ENCODE data around the gene C11orf65. TPM values are rescaled to one million over a fixed set of nuclear protein-coding genes. Genes with fewer than 3 reads are reported as not detected.
"Not testable (repeated sequence)": the region's sequence is repeated elsewhere in the genome, so short reads cannot be mapped to it uniquely, and the experiment has no call there.

Gene C11orf65
- total RNA-seq, 1 donor from 2014 or later, result 0.46 TPM

- no peak for TF ChIP-seq CTCF (IDR thresholded peaks at IDR 0.05)
- Histone ChIP-seq H3K36me3 (no peaks in the 10 kb centered on the region), H3K9me3 (no peaks in the 10 kb centered on the region), H3K27ac (no peak overlapping the region), H3K4me3 (no peak overlapping the region), H3K4me1 (no peaks in the 10 kb centered on the region), H3K27me3 (no peaks in the 10 kb centered on the region)
- intact Hi-C loops (cut with DNase I), result no loop called here
- DNase-seq, result no peak
- no peak for ATAC-seq
These were observed 75.0 kb downstream of the C11orf65 start for GRCh38 chr11:108392353-108392752.

GRCh38 chr11:108388576-108388975 is 78.8 kb downstream of the C11orf65 start:
- Histone ChIP-seq H3K9me3 (no peaks in the 10 kb centered on the region), H3K27me3 (no peaks in the 10 kb centered on the region), H3K4me3 (no peak overlapping the region), H3K4me1 (no peaks in the 10 kb centered on the region), H3K36me3 (no peaks in the 10 kb centered on the region), H3K27ac (no peak overlapping the region)
- ATAC-seq (no peak), DNase-seq (no peak)
- TF ChIP-seq CTCF (IDR thresholded peaks at IDR 0.05), result no peak
- intact Hi-C loops (cut with DNase I), result no loop called here

GRCh38 chr11:108373505-108373904 is 93.8 kb downstream of the C11orf65 start:
- H3K27ac ChIP-seq; H3K4me3 ChIP-seq; H3K4me1 ChIP-seq; H3K36me3 ChIP-seq; DNase-seq; ATAC-seq; H3K27me3 ChIP-seq; intact Hi-C loops (cut with DNase I); H3K9me3 ChIP-seq: not testable (repeated sequence)

- no peak for ATAC-seq
- peaks cover 8% of the 10 kb centered on the region for H3K36me3 ChIP-seq
- no peak for TF ChIP-seq CTCF (IDR thresholded peaks at IDR 0.05)
These were observed 96.3 kb downstream of the C11orf65 start for GRCh38 chr11:108370990-108371389.

GRCh38 chr11:108370315-108370714 is 97.0 kb downstream of the C11orf65 start:
- no peaks in the 10 kb centered on the region for H3K4me1 ChIP-seq
- H3K9me3 ChIP-seq, result no peaks in the 10 kb centered on the region
- no peaks in the 10 kb centered on the region for H3K27me3 ChIP-seq
- no peak for ATAC-seq
- no peak for DNase-seq
- H3K27ac ChIP-seq, result no peak overlapping the region
- H3K4me3 ChIP-seq, result no peak overlapping the region
- peaks cover 15% of the 10 kb centered on the region for H3K36me3 ChIP-seq
- TF ChIP-seq CTCF (IDR thresholded peaks at IDR 0.05), result no peak
- intact Hi-C loops (cut with DNase I), result no loop called here

More at GRCh38 chr11:108370990-108371389, 96.3 kb downstream of the C11orf65 start:
- H3K9me3 ChIP-seq, result no peaks in the 10 kb centered on the region
- intact Hi-C loops (cut with DNase I), result no loop called here
- H3K27me3 ChIP-seq, result no peaks in the 10 kb centered on the region
- no peak overlapping the region for H3K27ac ChIP-seq
- H3K4me3 ChIP-seq, result no peak overlapping the region
- DNase-seq, result no peak
- no peaks in the 10 kb centered on the region for H3K4me1 ChIP-seq

GRCh38 chr11:108369064-108369463 is 98.3 kb downstream of the C11orf65 start:
- intact Hi-C loops (cut with DNase I), result no loop called here

More at GRCh38 chr11:108369064-108369463, 98.3 kb downstream of the C11orf65 start:
- no peak overlapping the region for H3K4me3 ChIP-seq
- no peaks in the 10 kb centered on the region for H3K4me1 ChIP-seq
- H3K9me3 ChIP-seq, result no peaks in the 10 kb centered on the region
- H3K27me3 ChIP-seq, result no peaks in the 10 kb centered on the region
- DNase-seq (no peak), ATAC-seq (no peak)
- TF ChIP-seq CTCF (IDR thresholded peaks at IDR 0.05), result no peak
- H3K36me3 ChIP-seq, result peaks cover 23% of the 10 kb centered on the region
- H3K27ac ChIP-seq, result no peak overlapping the region

Data from upper lobe of right lung (tissue), 1 donor.